A549 treated with CORT108297 at 1 μM for 4 hours (cell line): ENCODE results near the gene NDUFAF4. TPM values are rescaled to one million over a fixed set of nuclear protein-coding genes. Genes with fewer than 3 reads are reported as not detected.

Source experiments
- total RNA-seq: library from RNA; stranded (reverse); fragments of 200-300 nt; extraction: Qiagen RNA extraction; gene quantifications from 5 replicates; pipeline ENCODE4 v1.2.3, GENCODE V29; 2022

NDUFAF4 gene
- total RNA-seq = 33.2 to 60.0 TPM (median 51.4 TPM) in 5 replicates

DNA sequence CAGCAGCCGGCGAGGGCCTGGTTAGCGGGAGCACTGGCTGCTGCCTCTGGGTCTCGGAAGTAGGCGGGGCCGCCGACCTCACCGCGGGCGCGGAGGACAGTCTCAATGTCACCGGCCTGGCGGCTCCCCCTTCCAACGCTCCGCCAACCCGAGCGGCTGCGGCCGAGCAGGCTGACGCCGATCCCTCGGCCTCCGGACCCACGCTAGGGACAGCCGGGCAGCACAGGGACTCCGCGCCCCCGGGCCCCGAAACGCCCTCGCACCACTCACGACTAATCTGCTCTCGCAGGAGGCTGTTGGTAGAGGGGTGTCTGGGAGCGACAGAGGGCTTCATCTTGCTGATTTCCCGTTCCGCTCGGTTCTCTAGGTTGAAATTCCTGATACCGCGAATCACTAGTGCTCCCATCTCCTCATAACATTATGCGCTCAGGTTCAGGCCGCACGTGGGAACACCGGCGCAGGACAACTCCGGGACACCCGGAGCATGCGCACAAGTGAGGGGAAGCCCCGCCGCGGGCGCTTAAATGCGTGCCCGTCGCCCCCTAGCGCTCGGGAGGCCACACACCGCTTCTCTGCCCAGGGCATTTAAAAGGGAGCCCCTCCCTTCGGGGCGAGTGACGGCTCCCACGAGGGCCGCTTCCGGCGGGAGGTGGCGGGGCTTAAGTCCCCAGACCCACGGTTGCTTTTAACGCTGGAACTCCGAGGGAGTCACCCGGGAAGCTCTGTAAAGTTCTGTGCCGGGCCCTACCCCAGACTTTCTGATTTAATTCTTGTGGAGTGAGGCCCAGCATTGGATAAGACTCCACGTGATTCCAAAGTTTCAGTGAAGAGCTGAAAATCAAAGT lies at the start of gene NDUFAF4:
Gene NDUFAF4 (minus strand): TSS at position 496 of the 845 bp plus-strand sequence. CDS start 90 bp downstream, at position 406.

Other genes starting within 250 kb of the NDUFAF4 start
- gene GPR63, start 60.4 kb downstream of the NDUFAF4 start, total RNA-seq = 0.45 to 0.60 TPM (median 0.53 TPM) in 5 replicates
- not detected in 5 replicates for gene KLHL32, start 26.8 kb upstream of the NDUFAF4 start, total RNA-seq